SH-SY5Y (cell line): ENCODE results near the gene TNS1.

Source experiments
- GATA2 ChIP-seq: IDR thresholded peaks from 2 replicates; pipeline ENCODE4 v1.6.1; 2011; ENCODE audit warnings: mild to moderate bottlenecking, low read depth, low read length
- GATA3 ChIP-seq: IDR thresholded peaks from 2 replicates; pipeline ENCODE4 v1.6.1; 2011; ENCODE audit warnings: low read depth, mild to moderate bottlenecking, low read length, moderate library complexity

- no peak for TF ChIP-seq GATA3
- no peak for TF ChIP-seq GATA2
These were observed 169.4 kb downstream of the TNS1 start for GRCh38 chr2:217833439-217833838.
